NCI-H526 (cell line): ENCODE data around the gene CD34.

Source experiments
- DNase-seq, 2 experiments: peaks; one replicate each; lab custom pipeline; 2025; lab: John Stamatoyannopoulos, UW

CD34 gene

GRCh38 chr1:207833381-207833780 is 77.5 kb downstream of the CD34 start:
- DNase-seq: no peak

- DNase-seq: no peak
Observed at GRCh38 chr1:207832796-207833195, 78.1 kb downstream of the CD34 start.

- DNase-seq: no peak
Observed at GRCh38 chr1:207831517-207832327, 79.2 kb downstream of the CD34 start.
